GM19395 (cell line): Measurements from ENCODE around the gene MX1.

Source experiments
- ATAC-seq: cut with Tn5 transposase; IDR thresholded peaks from one replicate; pipeline ENCODE4 v1.9.1; 2021; ENCODE audit warnings: mild to moderate bottlenecking, moderate library complexity; ENCODE audit not compliant: unreplicated experiment

The MX1 gene

DNA sequence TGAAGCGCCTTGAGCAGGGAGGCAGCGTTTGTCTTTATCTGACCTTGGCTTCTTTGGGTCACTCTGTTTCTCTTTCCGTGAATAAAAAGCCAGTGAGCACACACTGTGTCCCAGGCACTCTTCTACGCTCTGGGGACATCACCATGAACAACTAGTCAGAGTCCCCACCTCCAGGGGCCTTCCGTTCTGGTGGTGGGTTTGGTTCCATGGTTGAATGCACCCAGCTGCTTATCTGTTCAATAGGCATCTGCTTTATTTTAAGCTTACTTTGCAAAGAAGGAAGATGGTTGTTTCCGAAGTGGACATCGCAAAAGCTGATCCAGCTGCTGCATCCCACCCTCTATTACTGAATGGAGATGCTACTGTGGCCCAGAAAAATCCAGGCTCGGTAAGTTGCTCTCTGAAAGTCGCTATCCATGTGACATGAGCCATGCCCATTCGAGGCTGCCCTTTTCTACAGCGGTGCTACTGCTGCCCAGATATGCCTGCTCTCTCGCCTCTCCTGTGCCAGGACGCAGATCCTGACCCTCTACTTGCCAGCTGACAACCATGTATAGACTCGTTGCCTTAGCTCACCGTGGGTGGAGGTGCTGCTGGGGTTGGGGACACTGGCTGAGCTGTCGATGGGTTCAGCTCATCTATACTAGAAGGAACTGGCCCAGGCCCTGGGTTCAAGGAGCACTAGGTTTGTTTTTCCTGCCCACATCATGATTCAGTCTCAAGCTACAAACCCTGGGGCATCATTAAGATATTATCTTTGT, 5.9 kb downstream of the MX1 start:
- peak; percentile 84 for ATAC-seq

DNA sequence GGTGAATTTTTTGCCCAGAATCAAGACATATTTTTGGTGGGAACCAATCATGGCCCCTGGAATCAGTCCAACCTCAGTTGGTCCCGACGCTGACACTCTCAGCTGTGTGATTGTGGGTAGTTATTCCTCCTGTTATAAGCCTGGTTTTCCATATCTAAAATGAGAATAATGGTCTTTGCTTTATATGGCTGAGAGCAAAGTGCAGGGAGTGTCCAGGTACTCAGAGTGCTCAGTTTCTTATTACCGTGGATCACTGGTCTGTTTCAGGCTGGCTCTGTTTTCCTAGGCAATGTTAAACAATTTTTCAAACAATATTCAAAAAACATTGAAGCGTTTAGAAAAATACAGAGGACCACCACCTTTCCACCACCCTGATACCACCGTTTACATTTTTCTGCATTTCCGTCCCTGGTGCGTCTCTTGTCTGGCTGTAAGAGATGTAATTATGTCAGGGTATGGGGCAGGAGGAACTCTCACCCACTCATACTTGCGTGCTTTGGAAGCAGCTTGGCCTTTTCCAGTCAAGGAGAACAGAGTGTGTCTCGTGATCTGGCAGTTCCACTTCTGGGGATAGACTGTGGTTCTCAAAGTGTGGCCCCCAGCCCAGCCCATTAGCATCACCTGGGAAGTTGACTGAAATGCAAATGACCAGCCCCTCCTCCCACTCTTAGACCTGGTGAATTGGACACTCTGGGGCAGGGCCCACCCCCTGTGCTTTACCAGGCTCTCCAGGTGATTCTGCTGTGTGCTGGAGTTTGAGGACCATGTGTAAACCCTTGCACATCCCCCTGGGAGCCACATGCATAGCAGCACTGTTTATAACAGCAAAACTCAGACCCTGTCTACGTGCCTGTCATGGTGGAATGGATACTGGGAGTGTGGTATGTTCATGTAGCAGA, 6.8 kb downstream of the MX1 start:
- ATAC-seq: no peak

GRCh38 chr21:41433566-41433965, 7.5 kb downstream of the MX1 start:
- ATAC-seq: no peak

DNA sequence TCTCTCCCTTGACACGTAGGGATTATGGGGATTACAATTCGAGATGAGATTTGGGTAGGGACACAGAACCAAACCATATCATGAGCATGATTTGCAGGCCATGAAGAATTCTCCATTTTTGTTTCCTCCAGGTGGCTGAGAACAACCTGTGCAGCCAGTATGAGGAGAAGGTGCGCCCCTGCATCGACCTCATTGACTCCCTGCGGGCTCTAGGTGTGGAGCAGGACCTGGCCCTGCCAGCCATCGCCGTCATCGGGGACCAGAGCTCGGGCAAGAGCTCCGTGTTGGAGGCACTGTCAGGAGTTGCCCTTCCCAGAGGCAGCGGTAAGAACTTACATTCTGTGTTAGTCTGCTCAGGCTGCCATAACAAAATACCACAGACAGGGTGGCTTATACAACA, 9.7 kb downstream of the MX1 start:
- no peak for ATAC-seq

DNA sequence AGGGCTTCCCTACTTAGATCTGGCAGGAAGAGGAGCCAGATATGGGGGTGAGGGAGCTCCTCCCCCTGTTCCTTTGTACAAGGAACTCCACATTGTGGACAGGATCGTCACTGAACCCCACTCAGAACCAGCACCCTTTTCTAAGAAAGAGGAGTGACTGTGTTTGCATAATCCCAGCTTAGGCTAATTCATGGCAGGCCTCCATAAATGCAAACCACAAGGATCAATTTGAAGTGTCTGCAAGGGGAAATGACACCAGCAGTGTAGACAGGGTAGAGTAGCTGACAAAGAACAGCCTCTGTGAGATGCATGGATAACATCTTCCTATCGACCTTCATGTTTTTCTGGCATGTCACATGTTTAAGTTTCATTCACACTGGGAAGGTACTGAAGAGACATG, 11.7 kb downstream of the MX1 start:
- ATAC-seq: no peak

DNA sequence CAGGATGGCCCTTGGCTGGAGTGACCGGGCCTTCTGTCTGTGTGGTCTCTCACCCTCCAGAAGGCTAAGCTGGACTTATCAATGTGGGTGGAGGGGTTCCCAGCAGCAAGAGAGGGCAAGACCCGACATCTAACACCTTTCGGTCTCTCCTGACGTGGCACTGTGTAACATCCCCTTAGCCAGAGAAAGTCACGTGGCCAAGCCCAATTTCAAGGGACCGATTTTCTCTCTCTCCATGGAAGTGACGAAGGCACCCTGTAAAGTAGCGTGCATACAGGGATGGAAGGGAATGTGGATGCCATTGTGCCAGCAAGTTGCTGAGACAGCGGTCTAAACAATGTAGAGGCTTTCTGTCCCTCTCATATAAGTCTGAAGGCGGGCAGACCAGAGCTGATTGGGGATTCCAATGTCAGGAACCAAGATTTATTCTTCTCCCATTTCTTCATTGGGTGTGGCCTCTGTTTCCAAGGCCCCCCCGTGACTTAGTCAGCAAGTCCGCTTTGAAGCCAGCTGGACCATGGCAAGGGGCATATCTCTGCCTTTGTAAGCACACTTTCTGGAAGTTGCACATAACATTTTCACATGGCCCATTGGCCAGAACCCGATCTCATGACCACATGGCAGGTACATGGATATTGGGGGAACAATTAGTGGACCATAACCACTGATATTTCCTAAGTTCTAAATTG, 12.5 kb downstream of the MX1 start:
- no peak for ATAC-seq

DNA sequence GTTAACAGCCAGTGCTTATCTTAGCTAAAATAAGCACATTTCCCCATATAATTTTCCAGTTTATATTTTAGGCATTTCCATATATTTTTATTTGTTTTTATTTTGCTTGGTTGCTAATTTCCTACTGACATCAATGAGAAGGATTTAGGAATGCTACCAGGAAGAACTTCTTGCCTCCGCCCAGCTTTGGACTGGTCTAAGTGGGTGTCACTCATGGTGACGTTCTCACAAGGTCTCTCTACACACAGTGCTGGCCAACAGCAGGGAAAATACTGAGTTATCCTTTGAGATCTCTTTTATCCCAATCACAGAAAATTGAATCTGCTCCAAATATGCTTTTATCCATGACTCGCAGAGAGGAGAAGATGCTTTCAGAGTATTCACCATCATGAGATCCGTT, 13.2 kb downstream of the MX1 start:
- no peak for ATAC-seq

GRCh38 chr21:41441546-41441945, 15.5 kb downstream of the MX1 start:
- ATAC-seq: no peak

DNA sequence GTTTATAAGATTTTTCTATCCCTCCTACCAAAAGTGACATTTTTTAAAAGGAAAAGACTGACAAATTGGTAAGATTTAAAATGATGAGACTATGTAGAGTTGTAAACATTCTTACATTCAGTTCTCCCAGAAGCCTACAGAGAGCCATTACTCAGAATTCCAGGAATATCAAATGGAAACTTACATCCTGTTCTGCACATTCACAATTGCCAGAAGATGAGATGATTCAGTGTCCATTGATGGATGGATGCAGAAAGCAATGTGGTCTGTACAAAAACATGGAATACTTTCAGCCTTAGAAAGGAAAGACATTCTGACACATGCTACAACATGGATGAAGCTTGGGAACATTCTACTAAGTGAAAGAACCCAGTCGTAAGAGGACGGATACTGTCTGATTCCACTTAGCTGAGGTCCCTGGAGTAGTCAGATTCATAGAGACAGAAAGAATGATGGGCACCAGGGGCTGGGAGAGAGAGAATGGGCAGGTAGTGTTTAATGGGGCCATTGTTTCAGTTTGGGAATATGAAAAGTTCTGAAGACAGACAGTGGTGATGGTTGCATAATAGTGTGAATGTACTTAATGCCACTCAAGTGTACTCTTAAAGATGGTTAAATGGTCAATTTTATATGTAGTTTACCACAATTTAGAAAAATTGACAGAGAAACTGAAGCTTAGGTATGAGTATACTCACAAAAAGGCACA, 16.6 kb downstream of the MX1 start:
- ATAC-seq: no peak

- no peak for ATAC-seq
Observed at GRCh38 chr21:41443562-41443961, 17.5 kb downstream of the MX1 start.

DNA sequence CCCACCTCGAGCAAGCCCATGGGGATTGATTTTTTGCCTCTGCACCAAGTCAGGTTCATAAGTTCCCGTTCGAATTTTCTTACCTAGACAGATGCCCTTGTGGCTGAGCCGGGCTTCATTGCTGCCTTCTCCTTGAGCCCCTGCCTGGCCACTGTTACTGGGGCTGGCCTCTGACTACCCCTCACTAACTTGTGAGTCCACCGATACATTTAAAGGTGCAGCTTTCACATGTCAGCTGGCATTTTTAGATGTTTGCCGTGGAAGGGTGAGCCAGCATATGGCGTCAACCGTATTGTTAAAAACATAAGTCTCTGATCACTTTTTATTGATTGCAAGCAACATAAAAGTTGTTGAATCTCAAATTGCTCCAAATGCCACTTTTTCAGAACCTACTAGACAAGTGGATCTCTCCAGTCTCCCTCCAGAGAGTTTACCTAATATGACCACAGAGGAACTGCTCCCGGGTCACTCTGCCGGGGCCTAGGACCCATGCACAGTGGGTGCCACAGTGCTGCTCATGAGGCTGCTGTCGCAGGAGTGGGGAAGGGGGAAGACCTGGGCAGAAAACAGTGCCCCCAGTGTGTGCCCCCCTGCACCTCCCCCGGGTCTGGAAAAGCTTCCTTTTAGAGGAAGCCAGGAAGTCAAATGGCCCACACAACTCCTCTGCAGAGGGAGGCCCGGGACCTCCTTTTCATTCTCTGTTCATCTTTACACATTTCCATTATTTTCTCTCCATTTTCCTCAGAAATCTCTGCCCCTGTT, 18.8 kb downstream of the MX1 start:
- ATAC-seq: no peak

DNA sequence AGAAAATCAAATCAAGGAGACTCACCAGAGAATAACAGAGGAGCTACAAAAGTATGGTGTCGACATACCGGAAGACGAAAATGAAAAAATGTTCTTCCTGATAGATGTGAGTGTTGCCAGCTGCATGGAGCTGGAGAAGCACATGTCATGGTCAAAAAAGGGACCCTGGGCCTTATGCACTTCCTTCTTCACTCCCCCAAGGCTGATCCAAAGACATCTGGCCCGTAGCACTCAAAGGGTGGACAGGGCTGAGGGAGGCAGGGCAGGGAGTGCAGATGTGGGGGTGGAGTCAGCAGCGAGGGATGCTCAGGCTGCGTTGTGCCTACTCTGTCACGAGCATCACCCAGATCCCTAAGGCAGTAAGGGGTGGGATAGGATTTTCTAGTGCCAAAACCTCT, 19.4 kb downstream of the MX1 start:
- ATAC-seq: no peak

- ATAC-seq: no peak
Observed at GRCh38 chr21:41446586-41446985, 20.5 kb downstream of the MX1 start.

DNA sequence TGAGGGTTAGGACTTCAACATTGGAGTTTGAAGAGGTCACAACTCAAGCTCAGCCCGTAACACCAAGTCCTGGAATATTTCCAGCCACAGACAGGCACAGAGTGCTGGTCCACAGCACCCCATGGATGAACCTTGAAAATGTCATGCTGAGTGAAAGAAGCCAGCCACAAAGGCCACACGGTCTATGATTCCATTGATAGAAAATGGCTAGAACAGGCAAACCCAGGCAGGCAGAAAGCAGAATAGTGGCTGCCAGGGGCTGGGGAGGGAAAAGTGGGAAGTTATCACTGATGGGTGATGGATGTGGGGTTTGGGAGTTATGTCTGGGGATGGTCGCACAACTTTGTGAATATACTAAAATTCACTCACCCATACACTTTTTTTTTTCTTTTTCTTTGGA, 21.3 kb downstream of the MX1 start:
- ATAC-seq: no peak

GRCh38 chr21:41449613-41450012, 23.6 kb downstream of the MX1 start:
- no peak for ATAC-seq

- ATAC-seq: no peak
Observed at GRCh38 chr21:41451753-41452676, 26.0 kb downstream of the MX1 start.

- no peak for ATAC-seq
Observed at GRCh38 chr21:41453198-41453597, 27.2 kb downstream of the MX1 start.

DNA sequence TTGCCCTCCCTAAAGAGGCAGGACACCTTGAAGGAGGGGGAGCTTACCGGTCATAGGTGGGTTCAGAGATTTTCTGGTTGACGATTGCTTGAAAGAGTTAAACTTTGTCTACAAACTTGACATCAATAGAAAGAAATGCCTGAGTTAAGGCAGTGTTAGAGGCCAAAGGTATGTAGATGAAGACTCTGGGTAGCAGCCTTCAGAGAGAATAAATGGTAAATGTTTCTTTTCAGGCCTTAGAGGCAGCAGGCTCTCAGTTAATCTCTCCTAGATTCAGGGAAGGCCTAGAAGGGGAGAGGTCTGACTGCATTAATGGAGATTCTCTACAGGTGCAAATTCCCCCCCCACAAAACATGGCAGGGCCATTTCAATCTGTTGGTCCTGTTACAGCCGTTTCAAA, 27.7 kb downstream of the MX1 start:
- ATAC-seq: no peak

DNA sequence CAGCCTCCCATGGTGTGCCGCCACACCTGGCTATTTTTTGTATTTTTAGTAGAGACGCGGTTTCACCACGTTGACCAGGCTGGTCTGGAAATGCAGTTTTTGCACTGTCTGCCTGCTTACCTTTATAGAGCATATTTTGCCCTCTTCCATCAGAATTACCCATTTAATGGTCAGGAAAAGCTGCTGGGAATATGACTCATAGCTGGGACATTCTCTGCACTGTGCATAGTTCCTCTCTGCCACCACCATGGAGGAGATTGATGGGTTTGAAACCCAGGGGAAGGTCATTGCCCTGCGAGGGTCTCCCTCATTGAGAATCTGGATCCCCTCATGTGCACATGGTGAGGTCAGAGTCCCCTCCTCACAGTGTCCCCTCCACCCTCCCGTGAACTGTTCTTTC, 32.1 kb downstream of the MX1 start:
- ATAC-seq: no peak
